Measurements from ENCODE around the gene SOWAHC. TPM values are rescaled to one million over a fixed set of nuclear protein-coding genes. Genes with fewer than 3 reads are reported as not detected.
A peak's percentile ranks its signal among the peaks of the same experiment; 100 is the strongest.
"Not testable (repeated sequence)": the region's sequence is repeated elsewhere in the genome, so short reads cannot be mapped to it uniquely, and the experiment has no call there.

SOWAHC gene
- total and polyA plus RNA-seq, 2 donors (not counting 1 experiment from before 2014, with no cell fraction given) = 4.4 to 7.1 TPM

DNA sequence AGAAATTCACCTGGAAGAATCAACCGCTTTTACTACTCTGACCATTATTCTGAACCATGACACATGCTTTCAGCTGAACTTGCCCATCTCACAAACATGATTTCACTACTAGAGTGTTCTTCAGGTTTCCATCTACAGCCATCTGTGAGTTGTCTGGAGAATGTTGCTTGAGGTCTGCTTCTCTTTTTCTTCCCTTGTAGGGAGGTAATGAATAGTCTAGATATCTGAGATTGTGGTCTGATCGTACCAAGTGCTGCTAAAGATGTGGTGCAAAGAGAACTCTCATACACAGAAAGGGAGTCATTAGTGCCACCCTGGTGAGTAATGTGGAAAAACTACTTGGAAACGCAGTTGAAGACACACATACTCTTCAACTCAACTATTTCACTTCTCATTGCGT is 10.2 kb downstream of the SOWAHC start:
- no peaks in the 10 kb centered on the region for H3K79me2 ChIP-seq (ENCODE audit: control insufficient read depth, insufficient read depth, low read length)
- no peak overlapping the region for H3K27ac ChIP-seq (ENCODE audit: insufficient read depth, low read length)
- no peak overlapping the region for H3K4me2 ChIP-seq (ENCODE audit: extremely low read depth, insufficient read depth, low read length)
- no peak overlapping the region for H2AFZ ChIP-seq (ENCODE audit: low read length)
- no peaks in the 10 kb centered on the region for H3K36me3 ChIP-seq (ENCODE audit: control insufficient read depth, insufficient read depth, low read length)
- peaks cover 19% of the 10 kb centered on the region for H3K27me3 ChIP-seq (ENCODE audit: control insufficient read depth, insufficient read depth, low read length)
- no peak overlapping the region for H3K4me3 ChIP-seq (replicated peaks in 1 of 4; ENCODE audit: control extremely low read depth in 1 of 4, insufficient read depth in 1 of 4, low read depth in 3 of 4, low read length in 4 of 4)
- H4K20me1 ChIP-seq (ENCODE audit: control insufficient read depth, extremely low read depth, insufficient read depth, low read length) = no peaks in the 10 kb centered on the region
- TF ChIP-seq, protein P1, sequence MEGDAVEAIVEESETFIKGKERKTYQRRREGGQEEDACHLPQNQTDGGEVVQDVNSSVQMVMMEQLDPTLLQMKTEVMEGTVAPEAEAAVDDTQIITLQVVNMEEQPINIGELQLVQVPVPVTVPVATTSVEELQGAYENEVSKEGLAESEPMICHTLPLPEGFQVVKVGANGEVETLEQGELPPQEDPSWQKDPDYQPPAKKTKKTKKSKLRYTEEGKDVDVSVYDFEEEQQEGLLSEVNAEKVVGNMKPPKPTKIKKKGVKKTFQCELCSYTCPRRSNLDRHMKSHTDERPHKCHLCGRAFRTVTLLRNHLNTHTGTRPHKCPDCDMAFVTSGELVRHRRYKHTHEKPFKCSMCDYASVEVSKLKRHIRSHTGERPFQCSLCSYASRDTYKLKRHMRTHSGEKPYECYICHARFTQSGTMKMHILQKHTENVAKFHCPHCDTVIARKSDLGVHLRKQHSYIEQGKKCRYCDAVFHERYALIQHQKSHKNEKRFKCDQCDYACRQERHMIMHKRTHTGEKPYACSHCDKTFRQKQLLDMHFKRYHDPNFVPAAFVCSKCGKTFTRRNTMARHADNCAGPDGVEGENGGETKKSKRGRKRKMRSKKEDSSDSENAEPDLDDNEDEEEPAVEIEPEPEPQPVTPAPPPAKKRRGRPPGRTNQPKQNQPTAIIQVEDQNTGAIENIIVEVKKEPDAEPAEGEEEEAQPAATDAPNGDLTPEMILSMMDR (conservative IDR thresholded peaks at IDR 0.05 in 1 of 2, IDR thresholded peaks at IDR 0.05 in 1 of 2; ENCODE audit: low read depth in 1 of 2, low read length in 2 of 2) = no peak
- TF ChIP-seq EZH2 (IDR thresholded peaks at IDR 0.05; ENCODE audit: low read length, missing control alignments) = no peak
- peak in 1 of 2 donors; percentile 38 for DNase-seq (ENCODE audit: low read depth in 2 of 2)
- no peaks in the 10 kb centered on the region for H3K4me1 ChIP-seq (ENCODE audit: control insufficient read depth, extremely low read depth, insufficient read depth, low read length)
- H3K9me3 ChIP-seq (ENCODE audit: control insufficient read depth, insufficient read depth, low read depth, low read length) = no peaks in the 10 kb centered on the region
- H3K9ac ChIP-seq (ENCODE audit: insufficient read depth, low read length) = no peak overlapping the region

DNA sequence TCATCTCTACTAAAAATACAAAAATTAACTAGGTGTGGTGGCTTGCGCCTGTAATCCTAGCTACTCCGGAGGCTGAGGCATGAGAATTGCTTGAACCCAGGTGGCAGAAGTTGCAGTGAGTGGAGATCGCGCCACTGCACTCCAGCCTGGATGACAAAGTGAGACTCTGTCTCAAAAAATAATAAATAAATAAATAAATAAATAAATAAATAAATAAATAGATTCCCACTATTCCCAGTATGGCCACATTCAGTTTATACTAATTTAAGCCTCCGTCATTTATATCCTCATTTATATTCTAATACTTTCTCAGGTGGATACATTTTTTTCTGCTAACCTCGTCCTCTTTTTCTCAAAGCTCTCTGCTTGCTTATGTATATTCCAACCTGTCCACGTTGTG is 14.2 kb downstream of the SOWAHC start:
- H3K27ac ChIP-seq (ENCODE audit: insufficient read depth, low read length); H3K4me2 ChIP-seq (ENCODE audit: extremely low read depth, insufficient read depth, low read length); H3K79me2 ChIP-seq (ENCODE audit: control insufficient read depth, insufficient read depth, low read length); H3K4me1 ChIP-seq (ENCODE audit: control insufficient read depth, extremely low read depth, insufficient read depth, low read length); H3K9me3 ChIP-seq (ENCODE audit: control insufficient read depth, insufficient read depth, low read depth, low read length); H3K9ac ChIP-seq (ENCODE audit: insufficient read depth, low read length); H3K27me3 ChIP-seq (ENCODE audit: control insufficient read depth, insufficient read depth, low read length); H3K4me3 ChIP-seq (replicated peaks in 1 of 4; ENCODE audit: control extremely low read depth in 1 of 4, insufficient read depth in 1 of 4, low read depth in 3 of 4, low read length in 4 of 4); H3K36me3 ChIP-seq (ENCODE audit: control insufficient read depth, insufficient read depth, low read length); H4K20me1 ChIP-seq (ENCODE audit: control insufficient read depth, extremely low read depth, insufficient read depth, low read length); H2AFZ ChIP-seq (ENCODE audit: low read length); DNase-seq (ENCODE audit: low read depth in 2 of 2): not testable (repeated sequence)

DNA sequence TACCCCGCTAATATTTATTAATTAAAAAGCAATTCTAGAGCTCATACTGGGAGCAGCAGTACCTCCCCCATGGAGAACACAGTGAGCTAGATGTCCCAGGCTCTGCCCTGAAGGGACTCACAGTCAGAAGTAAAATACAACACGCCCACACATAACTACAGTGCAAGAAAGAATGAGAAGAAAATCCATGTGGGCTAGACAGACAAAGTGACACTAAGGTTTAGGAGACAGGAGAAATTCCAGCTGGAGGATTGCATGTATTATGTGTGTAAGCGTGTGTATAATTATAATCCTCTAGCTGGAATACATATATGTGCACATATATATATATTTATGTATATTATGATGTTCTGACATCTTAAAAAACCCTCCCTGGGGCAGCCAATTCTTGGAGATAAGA is 15.7 kb downstream of the SOWAHC start:
- no peak overlapping the region for H3K9ac ChIP-seq (ENCODE audit: insufficient read depth, low read length)
- no peak for TF ChIP-seq EZH2 (IDR thresholded peaks at IDR 0.05; ENCODE audit: low read length, missing control alignments)
- TF ChIP-seq, protein P1 (conservative IDR thresholded peaks at IDR 0.05 in 1 of 2, IDR thresholded peaks at IDR 0.05 in 1 of 2; ENCODE audit: low read depth in 1 of 2, low read length in 2 of 2) = no peak
- H2AFZ ChIP-seq (ENCODE audit: low read length) = no peak overlapping the region
- H3K4me3 ChIP-seq (replicated peaks in 1 of 4; ENCODE audit: control extremely low read depth in 1 of 4, insufficient read depth in 1 of 4, low read depth in 3 of 4, low read length in 4 of 4) = no peak overlapping the region
- H3K36me3 ChIP-seq (ENCODE audit: control insufficient read depth, insufficient read depth, low read length) = no peaks in the 10 kb centered on the region
- no peak overlapping the region for H3K4me2 ChIP-seq (ENCODE audit: extremely low read depth, insufficient read depth, low read length)
- no peak for DNase-seq (ENCODE audit: low read depth in 2 of 2)
- peaks cover 3% of the 10 kb centered on the region for H3K27me3 ChIP-seq (ENCODE audit: control insufficient read depth, insufficient read depth, low read length)
- H3K4me1 ChIP-seq (ENCODE audit: control insufficient read depth, extremely low read depth, insufficient read depth, low read length) = no peaks in the 10 kb centered on the region
- no peaks in the 10 kb centered on the region for H3K79me2 ChIP-seq (ENCODE audit: control insufficient read depth, insufficient read depth, low read length)
- no peaks in the 10 kb centered on the region for H4K20me1 ChIP-seq (ENCODE audit: control insufficient read depth, extremely low read depth, insufficient read depth, low read length)
- H3K27ac ChIP-seq (ENCODE audit: insufficient read depth, low read length) = no peak overlapping the region
- no peaks in the 10 kb centered on the region for H3K9me3 ChIP-seq (ENCODE audit: control insufficient read depth, insufficient read depth, low read depth, low read length)
